Measurements from ENCODE around the gene SETD3. TPM values are rescaled to one million over a fixed set of nuclear protein-coding genes. Genes with fewer than 3 reads are reported as not detected.

SETD3 gene
- total and polyA plus RNA-seq, 2 experiments from 2014 or later: 60.1 to 67.5 TPM

DNA sequence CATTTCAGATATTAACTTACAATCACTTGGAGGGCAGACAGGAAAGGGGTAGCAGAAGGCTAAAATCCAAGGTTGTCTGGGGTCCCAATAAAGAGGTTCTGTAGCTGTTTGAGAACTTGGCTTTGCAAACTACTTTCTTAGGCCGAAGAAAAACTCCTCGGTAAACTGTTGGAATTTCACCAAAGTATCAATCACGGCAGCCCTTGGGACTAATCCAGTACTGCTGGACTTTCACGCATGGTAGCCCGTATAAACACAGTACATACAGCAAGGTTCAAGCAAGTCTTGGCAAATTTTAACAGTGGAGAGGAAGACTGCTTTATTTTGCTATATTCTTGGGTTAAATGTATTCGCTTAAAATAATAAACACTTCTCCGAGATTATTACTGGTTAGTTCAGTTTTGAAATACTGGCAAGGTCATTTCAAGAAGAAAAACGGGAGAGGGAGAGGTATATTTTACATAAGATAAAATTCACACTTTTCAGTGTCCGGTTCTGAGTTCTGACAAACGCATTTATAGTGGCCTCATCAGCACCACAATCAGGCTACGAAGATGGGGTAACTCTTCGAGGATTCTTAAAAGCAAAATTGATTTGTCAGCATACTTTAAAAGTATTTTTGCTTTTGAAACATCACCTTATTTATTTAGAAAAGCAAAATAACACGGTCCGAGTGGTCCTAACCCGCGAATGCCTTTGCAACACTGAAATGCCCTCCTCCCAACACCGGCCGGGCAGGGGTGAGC is 1.3 kb downstream of the SETD3 start:
- H3K4me1 ChIP-seq (ENCODE audit: low read depth): peaks cover 23% of the 10 kb centered on the region
- no peaks in the 10 kb centered on the region for H3K9me3 ChIP-seq (ENCODE audit: low read depth)
- H3K27ac ChIP-seq: peak overlapping the region; percentile 94
- no peaks in the 10 kb centered on the region for H3K36me3 ChIP-seq
- peak overlapping the region; percentile 80 for H3K4me3 ChIP-seq
- H3K27me3 ChIP-seq: no peaks in the 10 kb centered on the region
- DNase-seq (ENCODE audit: low read depth in 1 of 2, low spot score in 1 of 2): no peak
- TF ChIP-seq, protein P1, sequence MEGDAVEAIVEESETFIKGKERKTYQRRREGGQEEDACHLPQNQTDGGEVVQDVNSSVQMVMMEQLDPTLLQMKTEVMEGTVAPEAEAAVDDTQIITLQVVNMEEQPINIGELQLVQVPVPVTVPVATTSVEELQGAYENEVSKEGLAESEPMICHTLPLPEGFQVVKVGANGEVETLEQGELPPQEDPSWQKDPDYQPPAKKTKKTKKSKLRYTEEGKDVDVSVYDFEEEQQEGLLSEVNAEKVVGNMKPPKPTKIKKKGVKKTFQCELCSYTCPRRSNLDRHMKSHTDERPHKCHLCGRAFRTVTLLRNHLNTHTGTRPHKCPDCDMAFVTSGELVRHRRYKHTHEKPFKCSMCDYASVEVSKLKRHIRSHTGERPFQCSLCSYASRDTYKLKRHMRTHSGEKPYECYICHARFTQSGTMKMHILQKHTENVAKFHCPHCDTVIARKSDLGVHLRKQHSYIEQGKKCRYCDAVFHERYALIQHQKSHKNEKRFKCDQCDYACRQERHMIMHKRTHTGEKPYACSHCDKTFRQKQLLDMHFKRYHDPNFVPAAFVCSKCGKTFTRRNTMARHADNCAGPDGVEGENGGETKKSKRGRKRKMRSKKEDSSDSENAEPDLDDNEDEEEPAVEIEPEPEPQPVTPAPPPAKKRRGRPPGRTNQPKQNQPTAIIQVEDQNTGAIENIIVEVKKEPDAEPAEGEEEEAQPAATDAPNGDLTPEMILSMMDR (IDR thresholded peaks at IDR 0.05; ENCODE audit: low read depth, low read length): no peak

DNA sequence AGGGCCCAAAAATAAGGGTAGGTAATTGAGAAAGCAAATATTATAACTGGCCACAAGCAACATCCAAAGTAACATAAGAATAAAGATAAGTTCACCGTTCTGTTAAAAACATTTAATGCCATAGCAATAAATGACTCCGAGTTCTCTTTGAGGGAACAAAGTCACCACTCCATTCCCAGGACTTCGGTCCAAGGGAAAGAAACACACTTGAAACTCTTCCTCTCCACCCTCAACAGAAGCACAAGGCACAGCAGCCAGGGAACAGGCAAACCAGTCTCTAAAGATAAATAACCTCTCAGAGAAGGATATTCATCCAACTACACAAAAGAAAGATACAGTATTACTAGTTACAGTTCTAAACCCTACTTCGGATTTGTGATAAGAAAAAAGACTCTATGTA is 2.5 kb downstream of the SETD3 start:
- no peak overlapping the region for H3K4me3 ChIP-seq

GRCh38 chr14:99476864-99477263 is 3.8 kb downstream of the SETD3 start:
- TF ChIP-seq, protein P1 (IDR thresholded peaks at IDR 0.05; ENCODE audit: low read depth, low read length): no peak
- no peak overlapping the region for H3K27ac ChIP-seq
- no peak overlapping the region for H3K4me3 ChIP-seq

More for the DNA sequence above, 2.5 kb downstream of the SETD3 start:
- Histone ChIP-seq H3K9me3 (ENCODE audit: low read depth) (no peaks in the 10 kb centered on the region), H3K27me3 (no peaks in the 10 kb centered on the region), H3K4me1 (ENCODE audit: low read depth) (peaks cover 23% of the 10 kb centered on the region), H3K36me3 (no peaks in the 10 kb centered on the region), H3K27ac (no peak overlapping the region)
- TF ChIP-seq, protein P1 (IDR thresholded peaks at IDR 0.05; ENCODE audit: low read depth, low read length): no peak
- no peak for DNase-seq (ENCODE audit: low read depth in 1 of 2, low spot score in 1 of 2)

DNA sequence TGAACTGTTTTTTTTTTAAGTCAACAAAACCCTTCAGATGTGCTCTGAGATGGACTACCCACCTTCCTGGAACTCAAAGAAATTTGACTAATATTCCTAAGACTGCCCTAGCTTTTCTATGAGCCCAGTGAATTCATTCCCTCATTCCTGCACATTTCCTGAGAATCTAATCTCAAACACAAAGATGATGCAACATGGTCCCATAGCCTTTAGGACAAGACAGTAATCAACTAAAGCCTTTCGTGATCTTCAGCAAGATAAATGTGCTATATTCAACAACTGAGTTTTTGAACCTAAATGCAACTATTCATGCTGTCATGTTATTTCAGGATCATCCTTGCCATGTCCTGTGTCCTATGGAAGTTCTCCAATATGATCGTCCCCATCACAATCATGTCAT is 5.0 kb downstream of the SETD3 start:
- no peaks in the 10 kb centered on the region for H3K27me3 ChIP-seq
- H3K4me3 ChIP-seq: no peak overlapping the region
- peaks cover 16% of the 10 kb centered on the region for H3K4me1 ChIP-seq (ENCODE audit: low read depth)
- TF ChIP-seq, protein P1 (IDR thresholded peaks at IDR 0.05; ENCODE audit: low read depth, low read length): no peak
- H3K27ac ChIP-seq: no peak overlapping the region
- H3K9me3 ChIP-seq (ENCODE audit: low read depth): no peaks in the 10 kb centered on the region
- peak in 1 of 2 donors; percentile 42 for DNase-seq (ENCODE audit: low read depth in 1 of 2, low spot score in 1 of 2)
- no peaks in the 10 kb centered on the region for H3K36me3 ChIP-seq

More at GRCh38 chr14:99476864-99477263, 3.8 kb downstream of the SETD3 start:
- H3K4me1 ChIP-seq (ENCODE audit: low read depth): peaks cover 16% of the 10 kb centered on the region
- no peaks in the 10 kb centered on the region for H3K27me3 ChIP-seq
- peak in 1 of 2 donors; percentile 43 for DNase-seq (ENCODE audit: low read depth in 1 of 2, low spot score in 1 of 2)
- no peaks in the 10 kb centered on the region for H3K9me3 ChIP-seq (ENCODE audit: low read depth)
- no peaks in the 10 kb centered on the region for H3K36me3 ChIP-seq

DNA sequence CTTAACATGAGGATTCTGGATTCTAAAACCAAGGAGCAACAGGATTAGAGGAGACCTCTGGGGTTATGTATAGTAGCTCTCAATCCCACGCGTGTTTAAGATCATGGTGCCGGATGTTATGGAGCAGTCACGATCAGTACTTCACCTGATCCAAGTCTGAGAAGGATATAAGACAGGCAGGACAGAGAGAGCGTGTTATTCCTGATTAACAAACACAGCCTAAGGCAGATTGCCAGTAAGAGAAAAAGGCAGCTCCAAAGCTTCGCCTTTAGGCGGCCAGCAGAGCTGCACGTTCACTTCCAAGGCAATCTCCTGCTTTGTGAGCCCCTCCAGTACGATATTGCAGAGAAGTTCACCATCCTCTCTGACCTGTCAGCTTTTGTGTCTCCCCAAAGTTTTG is 5.5 kb downstream of the SETD3 start:
- Histone ChIP-seq H3K4me3 (no peak overlapping the region), H3K36me3 (no peaks in the 10 kb centered on the region), H3K27ac (peak overlapping the region; percentile 7), H3K27me3 (no peaks in the 10 kb centered on the region), H3K9me3 (ENCODE audit: low read depth) (no peaks in the 10 kb centered on the region), H3K4me1 (ENCODE audit: low read depth) (peaks cover 17% of the 10 kb centered on the region)
- DNase-seq (ENCODE audit: low read depth in 1 of 2, low spot score in 1 of 2): peak; percentile 36 to 68
- TF ChIP-seq, protein P1 (IDR thresholded peaks at IDR 0.05; ENCODE audit: low read depth, low read length): peak; percentile 28

Data from cardiac muscle cell (in vitro differentiated cells and primary cell).